Neural progenitor cell (in vitro differentiated cells): ENCODE results near the gene GOT2. TPM values are rescaled to one million over a fixed set of nuclear protein-coding genes. Genes with fewer than 3 reads are reported as not detected.
A peak's percentile ranks its signal among the peaks of the same experiment; 100 is the strongest.

ENCODE experiments used
- DNase-seq: peaks from one replicate; pipeline ENCODE4 v3.0.0-alpha.2; 2016; ENCODE audit warnings: low spot score
- H2AFZ ChIP-seq: fragments of 200-600 bp; sonication (generic); replicated peaks from 2 replicates; pipeline ENCODE4 v1.6.1; 2016; ENCODE audit warnings: antibody characterized with exemption
- H3F3A ChIP-seq: fragments of 200-600 bp; sonication (generic); 2 replicates; pipeline ENCODE4 v1.6.1; 2016; ENCODE audit warnings: antibody characterized with exemption, low read depth
- H3K27ac ChIP-seq: fragments of 200-600 bp; sonication (generic); 2 replicates; pipeline ENCODE4 v1.5.1; 2016; ENCODE audit warnings: mild to moderate bottlenecking
- H3K27me3 ChIP-seq: fragments of 200-600 bp; sonication (generic); 2 replicates; pipeline ENCODE4 v1.6.1; 2016; ENCODE audit warnings: mild to moderate bottlenecking, moderate library complexity
- H3K36me3 ChIP-seq: fragments of 200-600 bp; sonication (generic); 2 replicates; pipeline ENCODE4 v1.5.1; 2016
- H3K4me1 ChIP-seq: fragments of 200-600 bp; sonication (generic); 2 replicates; pipeline ENCODE4 v1.6.1; 2016; ENCODE audit warnings: mixed run types
- H3K4me2 ChIP-seq: fragments of 200-600 bp; sonication (generic); 2 replicates; pipeline ENCODE4 v1.6.1; 2016
- H3K4me3 ChIP-seq: fragments of 200-600 bp; sonication (generic); 2 replicates; pipeline ENCODE4 v1.5.1; 2016
- H3K79me2 ChIP-seq: fragments of 200-600 bp; sonication (generic); 2 replicates; pipeline ENCODE4 v1.6.1; 2016; ENCODE audit warnings: low read depth
- H3K9ac ChIP-seq: fragments of 200-600 bp; sonication (generic); 2 replicates; pipeline ENCODE4 v1.6.1; 2016
- H3K9me3 ChIP-seq: fragments of 200-600 bp; sonication (generic); 2 replicates; pipeline ENCODE4 v1.5.1; 2016; ENCODE audit warnings: low read depth
- H4K20me1 ChIP-seq: fragments of 200-600 bp; sonication (generic); 2 replicates; pipeline ENCODE4 v1.6.1; 2016; ENCODE audit warnings: low read depth
- H3K27ac Mint-ChIP-seq: 3 replicates; pipeline ENCODE4 v1.8.0; 2021; ENCODE audit warnings: mixed read lengths
- H3K27me3 Mint-ChIP-seq: 2 replicates; pipeline ENCODE4 v1.8.0; 2022; ENCODE audit warnings: low read depth, mild to moderate bottlenecking, inconsistent platforms, moderate library complexity, mixed read lengths; ENCODE audit not compliant: insufficient read depth
- H3K36me3 Mint-ChIP-seq: 3 replicates; pipeline ENCODE4 v1.8.0; 2021; ENCODE audit warnings: mixed read lengths
- H3K4me1 Mint-ChIP-seq: 3 replicates; pipeline ENCODE4 v1.8.0; 2021; ENCODE audit warnings: mixed read lengths
- H3K4me3 Mint-ChIP-seq: 3 replicates; pipeline ENCODE4 v1.8.0; 2021; ENCODE audit warnings: mild to moderate bottlenecking, moderate library complexity, mixed read lengths
- H3K9me3 Mint-ChIP-seq: 3 replicates; pipeline ENCODE4 v1.8.0; 2020; ENCODE audit warnings: mixed read lengths
- EZH2 ChIP-seq: fragments of 200-600 bp; sonication (generic); IDR thresholded peaks from 2 replicates; pipeline ENCODE4 v1.6.1; 2017; ENCODE audit warnings: antibody characterized with exemption, mild to moderate bottlenecking, moderate library complexity
- EZH2phosphoT487 ChIP-seq: fragments of 200-600 bp; sonication (generic); IDR thresholded peaks from 2 replicates; pipeline ENCODE4 v1.6.1; 2017; ENCODE audit warnings: antibody characterized with exemption
- total RNA-seq: library from RNA; depleted of rRNA; stranded (reverse); fragments of >200 nt; gene quantifications from 2 replicates; pipeline ENCODE4 v1.2.3, GENCODE V29; 2015; ENCODE audit warnings: low replicate concordance
- TF ChIP-seq, protein P1 (sequence below): fragments of 200-600 bp; sonication (generic); IDR thresholded peaks from 2 replicates; pipeline ENCODE4 v1.5.1; 2017; ENCODE audit warnings: antibody characterized with exemption, mild to moderate bottlenecking

GOT2 gene
- total RNA-seq, 1 donor from 2014 or later = 77.2 TPM

DNA sequence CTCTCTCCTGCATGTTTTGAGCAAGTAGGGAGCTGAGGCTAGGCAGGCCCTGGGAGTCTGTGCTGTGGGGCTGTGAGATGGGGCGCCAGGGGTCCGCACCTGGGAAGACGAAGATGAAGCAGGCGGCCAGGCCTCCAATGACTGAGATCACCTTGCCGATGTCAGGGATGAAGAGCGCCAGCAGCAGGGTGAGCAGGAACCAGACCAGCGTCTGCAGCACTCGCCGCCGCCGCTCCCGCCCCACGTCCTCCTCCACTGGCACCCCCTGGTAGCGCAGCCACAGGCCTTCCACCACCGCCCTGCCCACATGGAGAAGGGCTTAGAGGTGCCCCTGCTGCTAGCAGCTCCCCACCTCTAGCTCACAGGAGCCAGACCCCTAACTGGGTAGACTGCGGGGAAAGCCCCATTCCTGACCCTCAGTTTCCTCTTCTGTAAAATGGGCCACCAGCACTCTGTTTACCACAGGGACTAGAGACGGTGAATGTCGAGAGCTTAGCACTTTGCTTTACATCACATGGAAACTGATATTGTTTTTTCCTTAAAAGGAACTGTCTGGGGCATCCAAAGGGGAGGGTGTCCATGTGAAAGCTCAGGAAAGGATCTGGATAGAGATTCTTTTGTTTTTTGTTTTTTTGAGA, 63.1 kb downstream of the GOT2 start:
- no peak overlapping the region for H3K27ac ChIP-seq
- H3K4me3 ChIP-seq = no peak overlapping the region
- H3K27me3 ChIP-seq = no peaks in the 10 kb centered on the region
- H3K79me2 ChIP-seq = no peaks in the 10 kb centered on the region
- H3K27ac Mint-ChIP-seq = no peak overlapping the region
- no peak overlapping the region for H3K4me3 Mint-ChIP-seq
- H3K9me3 ChIP-seq = no peaks in the 10 kb centered on the region
- TF ChIP-seq EZH2 = no peak
- TF ChIP-seq EZH2phosphoT487 = no peak
- TF ChIP-seq, protein P1, sequence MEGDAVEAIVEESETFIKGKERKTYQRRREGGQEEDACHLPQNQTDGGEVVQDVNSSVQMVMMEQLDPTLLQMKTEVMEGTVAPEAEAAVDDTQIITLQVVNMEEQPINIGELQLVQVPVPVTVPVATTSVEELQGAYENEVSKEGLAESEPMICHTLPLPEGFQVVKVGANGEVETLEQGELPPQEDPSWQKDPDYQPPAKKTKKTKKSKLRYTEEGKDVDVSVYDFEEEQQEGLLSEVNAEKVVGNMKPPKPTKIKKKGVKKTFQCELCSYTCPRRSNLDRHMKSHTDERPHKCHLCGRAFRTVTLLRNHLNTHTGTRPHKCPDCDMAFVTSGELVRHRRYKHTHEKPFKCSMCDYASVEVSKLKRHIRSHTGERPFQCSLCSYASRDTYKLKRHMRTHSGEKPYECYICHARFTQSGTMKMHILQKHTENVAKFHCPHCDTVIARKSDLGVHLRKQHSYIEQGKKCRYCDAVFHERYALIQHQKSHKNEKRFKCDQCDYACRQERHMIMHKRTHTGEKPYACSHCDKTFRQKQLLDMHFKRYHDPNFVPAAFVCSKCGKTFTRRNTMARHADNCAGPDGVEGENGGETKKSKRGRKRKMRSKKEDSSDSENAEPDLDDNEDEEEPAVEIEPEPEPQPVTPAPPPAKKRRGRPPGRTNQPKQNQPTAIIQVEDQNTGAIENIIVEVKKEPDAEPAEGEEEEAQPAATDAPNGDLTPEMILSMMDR = no peak
- H3K36me3 Mint-ChIP-seq = peaks cover 7% of the 10 kb centered on the region
- H4K20me1 ChIP-seq = no peaks in the 10 kb centered on the region
- H3K36me3 ChIP-seq = no peaks in the 10 kb centered on the region
- no peak overlapping the region for H3K4me2 ChIP-seq
- no peaks in the 10 kb centered on the region for H3F3A ChIP-seq
- peaks cover 2% of the 10 kb centered on the region for H3K27me3 Mint-ChIP-seq
- no peaks in the 10 kb centered on the region for H3K4me1 Mint-ChIP-seq
- no peak for DNase-seq
- H2AFZ ChIP-seq = no peak overlapping the region
- no peak overlapping the region for H3K9ac ChIP-seq
- H3K9me3 Mint-ChIP-seq = no peaks in the 10 kb centered on the region
- H3K4me1 ChIP-seq = no peaks in the 10 kb centered on the region

DNA sequence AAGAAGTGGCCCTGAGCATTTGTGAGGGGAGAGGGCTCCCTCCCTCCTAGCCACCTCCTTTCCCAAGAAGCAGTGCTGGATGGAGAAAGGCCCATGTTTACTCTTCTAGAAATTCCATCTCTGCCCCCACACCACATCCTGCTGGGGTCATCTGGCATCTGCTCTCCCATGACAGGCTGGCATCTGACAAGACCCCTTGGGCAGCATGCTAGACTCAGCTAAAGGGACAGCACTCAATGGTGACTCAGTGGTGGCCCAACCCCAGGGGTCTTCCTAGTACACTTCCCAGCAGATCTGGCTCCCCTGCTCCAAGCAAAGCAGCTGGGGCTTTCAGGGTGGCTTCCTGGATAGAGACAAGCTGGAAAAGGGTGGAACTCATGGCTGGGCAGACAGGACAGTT, 63.9 kb downstream of the GOT2 start:
- H3K79me2 ChIP-seq = no peaks in the 10 kb centered on the region
- Mint-ChIP-seq H3K9me3 (no peaks in the 10 kb centered on the region), H3K27ac (no peak overlapping the region), H3K4me1 (no peaks in the 10 kb centered on the region), H3K4me3 (no peak overlapping the region), H3K27me3 (peaks cover 2% of the 10 kb centered on the region), H3K36me3 (peaks cover 5% of the 10 kb centered on the region)
- no peaks in the 10 kb centered on the region for H4K20me1 ChIP-seq
- H3K27ac ChIP-seq = no peak overlapping the region
- H3K36me3 ChIP-seq = no peaks in the 10 kb centered on the region
- no peaks in the 10 kb centered on the region for H3K27me3 ChIP-seq
- no peak overlapping the region for H3K9ac ChIP-seq
- H3K4me3 ChIP-seq = no peak overlapping the region
- no peak for DNase-seq
- H2AFZ ChIP-seq = no peak overlapping the region
- no peak overlapping the region for H3K4me2 ChIP-seq
- H3F3A ChIP-seq = no peaks in the 10 kb centered on the region
- H3K4me1 ChIP-seq = no peaks in the 10 kb centered on the region
- no peaks in the 10 kb centered on the region for H3K9me3 ChIP-seq
- TF ChIP-seq, protein P1 = no peak
- TF ChIP-seq EZH2phosphoT487 = no peak
- TF ChIP-seq EZH2 = no peak

DNA sequence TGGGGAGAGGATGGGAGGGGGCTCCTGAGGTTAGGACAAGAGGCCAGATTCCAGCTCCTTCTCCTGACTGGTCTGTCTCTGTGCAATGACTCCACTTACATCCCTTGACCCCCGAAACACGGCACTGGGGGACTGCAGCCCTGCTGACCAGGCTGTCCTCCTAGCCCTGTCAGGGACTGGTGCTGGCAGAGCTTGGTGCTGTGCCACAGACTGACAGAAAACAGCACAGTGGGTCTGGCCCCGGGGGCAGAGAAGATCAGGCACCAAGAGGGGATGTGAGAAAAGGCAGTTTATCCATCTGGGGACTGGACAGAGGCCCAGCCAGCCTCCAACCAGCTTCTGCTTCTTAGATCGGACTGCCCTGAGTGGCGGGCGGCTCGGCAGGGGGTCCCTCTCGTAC, 68.9 kb downstream of the GOT2 start:
- Histone ChIP-seq H3K4me2 (no peak overlapping the region), H3K27me3 (no peaks in the 10 kb centered on the region), H3K79me2 (no peaks in the 10 kb centered on the region), H3K36me3 (no peaks in the 10 kb centered on the region), H2AFZ (no peak overlapping the region), H3F3A (no peaks in the 10 kb centered on the region), H3K9me3 (no peaks in the 10 kb centered on the region), H3K4me1 (no peaks in the 10 kb centered on the region), H3K9ac (no peak overlapping the region), H3K4me3 (no peak overlapping the region), H4K20me1 (no peaks in the 10 kb centered on the region), H3K27ac (no peak overlapping the region)
- Mint-ChIP-seq H3K27me3 (peaks cover 7% of the 10 kb centered on the region), H3K9me3 (no peaks in the 10 kb centered on the region), H3K36me3 (peaks cover 2% of the 10 kb centered on the region), H3K27ac (peak overlapping the region; percentile 68), H3K4me3 (no peak overlapping the region), H3K4me1 (peaks cover 3% of the 10 kb centered on the region)
- TF ChIP-seq, protein P1 = no peak
- no peak for TF ChIP-seq EZH2
- peak; percentile 30 for DNase-seq
